Mammary epithelial cell (primary cell): ENCODE data around the gene SOCS7.

Experiments
- CTCF ChIP-seq, 2 donors: IDR thresholded peaks in 1 of 2; conservative IDR thresholded peaks in 1 of 2; 2 replicates each; pipeline ENCODE4 v1.5.1; 2011 to 2012; ENCODE audit warnings: inconsistent platforms in 2 of 2, low read length in 2 of 2, mild to moderate bottlenecking in 2 of 2, control low read depth in 1 of 2, low read depth in 1 of 2; ENCODE audit not compliant: insufficient read depth in 1 of 2; ENCODE audit errors: extremely low read depth in 1 of 2
- EZH2 ChIP-seq: IDR thresholded peaks from 2 replicates; pipeline ENCODE4 v1.6.1; 2012; ENCODE audit warnings: low read length, inconsistent platforms, borderline replicate concordance

GRCh38 chr17:38421171-38421841 is 69.7 kb downstream of the SOCS7 start:
- TF ChIP-seq EZH2, result no peak
- TF ChIP-seq CTCF (conservative IDR thresholded peaks at IDR 0.05 in 1 of 2, IDR thresholded peaks at IDR 0.05 in 1 of 2; ENCODE audit: extremely low read depth in 1 of 2, insufficient read depth in 1 of 2, low read depth in 1 of 2, low read length in 2 of 2), result no peak
